Prostate gland (tissue), 2 donors: ENCODE results near the gene FTH1.

Source experiments
- CTCF ChIP-seq, 4 experiments: fragments of 200-600 bp in 2 of 4; fragments of 450-650 bp in 2 of 4; sonication (generic) in 2 of 4; IDR thresholded peaks; 1 replicate in 3 of 4; 2 replicates in 1 of 4; pipeline ENCODE4 v1.5.1; 2016 to 2019; ENCODE audit warnings: antibody characterized with exemption in 4 of 4, mild to moderate bottlenecking in 2 of 4, moderate library complexity in 2 of 4
- POLR2A ChIP-seq: fragments of 450-650 bp; IDR thresholded peaks from one replicate; pipeline ENCODE4 v1.6.1; 2016; ENCODE audit warnings: antibody characterized with exemption, mild to moderate bottlenecking
- POLR2AphosphoS5 ChIP-seq: sonication (generic); formaldehyde crosslinking; IDR thresholded peaks from one replicate; pipeline ENCODE4 v1.6.1; 2017; ENCODE audit warnings: antibody characterized with exemption

DNA sequence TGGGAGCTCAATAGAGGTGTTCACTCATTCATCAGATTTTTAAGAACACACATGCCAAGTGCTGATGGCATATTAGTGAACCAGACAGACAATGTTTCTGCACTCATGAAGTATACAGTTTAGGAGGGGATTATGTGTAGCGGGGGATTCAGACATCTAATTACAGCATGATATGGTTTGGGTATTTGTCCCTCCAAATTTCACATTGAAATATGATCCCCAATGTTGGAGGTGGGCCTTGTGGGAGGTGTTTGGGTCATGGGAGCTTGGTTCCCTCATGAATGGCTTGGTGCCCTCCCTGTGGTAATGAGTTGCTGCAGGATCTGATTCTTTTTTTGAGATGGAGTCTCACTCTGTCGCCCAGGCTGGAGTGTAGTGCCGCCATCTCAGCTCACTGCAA lies 41.2 kb downstream of the FTH1 start:
- TF ChIP-seq CTCF (IDR thresholded peaks at IDR 0.05) (no peak), POLR2A (no peak), POLR2AphosphoS5 (no peak)
